T-helper 17 cell (primary cell): ENCODE data around the gene EYA4. TPM values are rescaled to one million over a fixed set of nuclear protein-coding genes. Genes with fewer than 3 reads are reported as not detected.
"Not testable (repeated sequence)": the region's sequence is repeated elsewhere in the genome, so short reads cannot be mapped to it uniquely, and the experiment has no call there.

Experiments
- ATAC-seq: fragments of 150-1000 bp; cut with Tn5 transposase; 2 replicates; pipeline ENCODE4 v1.10.0; 2021; ENCODE audit warnings: mild to moderate bottlenecking, moderate library complexity
- DNase-seq, 3 donors: peaks; one replicate each; pipeline versions ENCODE4 v3.0.0 to v3.0.0-alpha.2; 2020 to 2021
- H3K9me3 ChIP-seq: one replicate; pipeline ENCODE4 v1.7.0; 2013; ENCODE audit warnings: low read length, mild to moderate bottlenecking; ENCODE audit not compliant: control insufficient read depth, poor library complexity, severe bottlenecking
- H3K27ac Mint-ChIP-seq: one replicate; pipeline ENCODE4 v1.8.0; 2022; ENCODE audit warnings: mild to moderate bottlenecking, moderate library complexity, mixed read lengths
- H3K27me3 Mint-ChIP-seq: one replicate; pipeline ENCODE4 v1.8.0; 2022; ENCODE audit warnings: mixed read lengths
- H3K36me3 Mint-ChIP-seq: one replicate; pipeline ENCODE4 v1.8.0; 2022; ENCODE audit warnings: low read depth, mixed read lengths
- H3K4me1 Mint-ChIP-seq: one replicate; pipeline ENCODE4 v1.8.0; 2022; ENCODE audit warnings: mild to moderate bottlenecking, mixed read lengths
- H3K4me3 Mint-ChIP-seq: one replicate; pipeline ENCODE4 v1.8.0; 2022; ENCODE audit warnings: mild to moderate bottlenecking, moderate library complexity, mixed read lengths
- total RNA-seq, 4 donors: library from RNA in 2 of 4; stranded (reverse) in 2 of 4; gene quantifications; one replicate each; pipeline ENCODE4 v1.2.3 and lab custom pipeline; 2022 to 2026

The EYA4 gene
- total RNA-seq, 2 donors from 2014 or later, result not detected

DNA sequence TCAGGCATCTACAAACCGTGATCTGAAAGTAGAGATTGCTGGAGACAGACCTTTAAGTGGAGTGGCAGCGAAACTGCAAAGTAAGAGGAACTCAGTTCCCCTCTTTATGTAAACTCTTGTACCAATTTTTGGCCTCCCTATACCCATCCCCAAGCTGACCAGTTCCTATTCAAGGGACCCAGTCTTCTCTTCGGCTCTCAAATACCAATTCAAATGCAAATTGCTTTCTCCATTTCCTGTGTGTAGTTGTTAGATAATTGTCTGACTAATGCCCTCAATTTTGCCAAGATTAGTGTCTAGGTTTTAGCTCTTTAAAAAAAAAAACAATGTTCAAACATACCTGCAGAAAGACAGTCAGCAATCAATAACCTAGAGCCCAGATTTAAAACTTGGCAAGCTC lies 150.9 kb downstream of the EYA4 start:
- Mint-ChIP-seq H3K4me1 (no peaks in the 10 kb centered on the region), H3K4me3 (no peak overlapping the region), H3K27ac (no peak overlapping the region), H3K36me3 (no peaks in the 10 kb centered on the region), H3K27me3 (peaks cover 22% of the 10 kb centered on the region)
- no peak for ATAC-seq
- H3K9me3 ChIP-seq, result no peaks in the 10 kb centered on the region
- no peak for DNase-seq

DNA sequence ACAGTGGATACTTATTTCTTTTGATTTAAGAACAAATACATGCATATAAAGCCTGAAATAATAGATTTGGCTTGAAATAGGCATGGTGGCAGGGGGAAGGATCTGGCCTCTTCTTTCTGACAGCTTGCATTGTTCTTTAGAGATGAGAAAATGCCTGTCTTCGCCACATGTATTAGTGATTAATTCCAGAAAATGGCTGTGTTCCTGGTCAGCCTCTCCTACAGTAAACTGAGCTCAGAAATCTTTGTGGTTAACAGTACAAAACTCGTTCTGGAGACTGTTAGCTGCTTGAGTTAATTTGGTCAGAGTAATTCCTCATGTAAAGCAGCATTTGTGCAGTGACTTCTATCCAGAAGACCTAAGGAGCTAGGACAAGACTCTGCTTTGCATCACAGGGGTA lies 151.5 kb downstream of the EYA4 start:
- no peaks in the 10 kb centered on the region for H3K36me3 Mint-ChIP-seq
- no peak overlapping the region for H3K27ac Mint-ChIP-seq
- no peaks in the 10 kb centered on the region for H3K9me3 ChIP-seq
- H3K4me1 Mint-ChIP-seq, result no peaks in the 10 kb centered on the region
- no peak for DNase-seq
- H3K27me3 Mint-ChIP-seq, result peaks cover 25% of the 10 kb centered on the region
- no peak for ATAC-seq
- no peak overlapping the region for H3K4me3 Mint-ChIP-seq

DNA sequence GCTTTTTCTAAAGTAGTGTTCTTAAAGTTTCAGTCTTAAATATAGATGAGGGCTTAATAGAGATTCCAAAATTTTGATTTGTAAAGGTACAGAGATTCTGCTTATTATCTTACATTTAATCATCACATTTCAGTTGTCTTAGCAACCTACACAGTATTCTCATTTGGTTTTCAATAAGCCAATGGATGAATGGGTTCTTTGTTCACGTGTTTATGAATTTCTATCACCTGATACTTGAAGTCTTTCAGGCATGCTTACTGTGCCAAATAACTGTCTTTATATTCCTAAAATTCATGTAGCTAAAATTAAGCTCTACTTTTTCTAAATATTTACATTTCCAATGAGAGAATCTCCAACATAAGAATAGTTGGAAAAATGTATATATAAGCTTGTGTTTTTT lies 152.7 kb downstream of the EYA4 start:
- H3K36me3 Mint-ChIP-seq, result no peaks in the 10 kb centered on the region
- no peak overlapping the region for H3K27ac Mint-ChIP-seq
- DNase-seq (no peak), ATAC-seq (no peak)
- no peaks in the 10 kb centered on the region for H3K9me3 ChIP-seq
- H3K27me3 Mint-ChIP-seq, result peaks cover 28% of the 10 kb centered on the region
- H3K4me1 Mint-ChIP-seq, result no peaks in the 10 kb centered on the region
- no peak overlapping the region for H3K4me3 Mint-ChIP-seq

DNA sequence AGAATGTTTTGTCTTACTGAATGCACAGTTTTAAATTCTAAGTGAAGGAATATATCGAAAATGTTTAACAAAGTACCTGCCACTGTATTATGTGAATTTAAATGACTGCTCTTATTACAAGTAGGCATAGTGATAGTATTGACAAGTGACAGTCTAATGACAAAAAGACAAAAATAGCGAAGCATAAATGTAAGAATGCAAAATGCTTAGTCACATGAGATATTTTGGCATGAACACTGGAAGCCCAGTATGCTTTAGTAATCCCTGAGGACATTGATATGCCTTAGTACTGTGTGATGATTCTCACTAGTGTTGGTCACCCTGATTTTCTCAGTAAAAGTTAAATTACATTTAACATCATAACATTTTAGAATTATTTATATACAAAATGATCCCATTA lies 153.5 kb downstream of the EYA4 start:
- ATAC-seq, result no peak
- Mint-ChIP-seq H3K27me3 (peaks cover 26% of the 10 kb centered on the region), H3K27ac (no peak overlapping the region), H3K36me3 (no peaks in the 10 kb centered on the region), H3K4me3 (no peak overlapping the region), H3K4me1 (no peaks in the 10 kb centered on the region)
- H3K9me3 ChIP-seq, result no peaks in the 10 kb centered on the region
- DNase-seq, result no peak

DNA sequence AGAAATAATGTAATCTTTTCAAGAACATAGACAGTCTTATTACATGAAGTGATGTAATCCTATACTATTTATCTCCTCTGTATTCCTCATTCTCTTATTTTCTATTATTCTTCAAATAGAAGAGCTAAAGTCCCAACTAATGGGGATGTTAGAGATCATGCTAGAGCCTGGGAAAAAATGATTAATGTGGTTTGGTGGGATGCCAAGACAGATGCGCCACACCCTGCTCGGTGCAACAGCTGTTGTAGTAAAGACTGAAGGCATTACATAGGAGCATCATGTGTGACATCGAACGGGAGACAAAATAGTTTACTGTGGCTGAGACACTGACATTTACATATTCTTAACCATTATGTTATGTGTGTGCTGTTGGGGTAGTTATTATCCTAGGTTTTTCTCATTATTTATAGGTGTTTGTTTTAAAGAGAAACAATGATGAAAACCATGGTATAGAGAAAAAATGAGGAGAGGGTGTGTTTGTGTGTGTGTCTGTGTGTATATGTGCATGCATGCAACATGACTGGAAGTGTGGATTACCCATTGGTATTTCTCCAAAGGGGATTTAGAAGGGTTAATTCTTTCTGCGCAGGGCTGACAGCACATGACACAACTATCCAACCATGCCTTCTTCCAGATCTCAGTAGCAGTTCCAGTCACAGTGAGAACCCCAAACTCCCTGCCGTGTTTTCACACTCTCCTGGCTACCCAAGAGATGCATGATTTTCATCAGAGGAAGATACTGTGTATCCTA lies 155.3 kb downstream of the EYA4 start:
- no peaks in the 10 kb centered on the region for H3K9me3 ChIP-seq
- Mint-ChIP-seq H3K27ac (no peak overlapping the region), H3K36me3 (no peaks in the 10 kb centered on the region), H3K27me3 (peaks cover 23% of the 10 kb centered on the region), H3K4me3 (no peak overlapping the region), H3K4me1 (no peaks in the 10 kb centered on the region)
- DNase-seq (no peak), ATAC-seq (no peak)

- Mint-ChIP-seq H3K27me3 (peaks cover 23% of the 10 kb centered on the region), H3K4me1 (no peaks in the 10 kb centered on the region), H3K4me3 (no peak overlapping the region), H3K27ac (no peak overlapping the region), H3K36me3 (no peaks in the 10 kb centered on the region)
- DNase-seq (no peak), ATAC-seq (no peak)
- H3K9me3 ChIP-seq, result no peaks in the 10 kb centered on the region
Observed at GRCh38 chr6:133396984-133397348, 155.8 kb downstream of the EYA4 start.

DNA sequence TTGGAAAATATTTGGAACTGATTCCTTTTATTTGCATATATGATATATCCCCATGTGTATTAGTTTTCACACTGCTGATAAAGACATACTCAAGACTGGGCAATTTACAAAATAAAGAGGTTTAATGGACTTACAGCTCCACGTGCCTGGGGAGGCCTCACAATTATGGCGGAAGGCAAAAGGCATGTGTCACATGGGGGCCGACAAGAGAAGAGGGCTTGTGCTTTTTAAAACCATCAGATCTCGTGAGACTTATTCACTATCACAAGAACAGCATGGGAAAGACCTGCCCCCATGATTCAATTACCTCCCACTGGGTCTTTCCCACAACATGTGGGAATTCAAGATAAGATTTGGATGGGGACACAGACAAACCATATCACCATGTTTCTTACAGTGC lies 156.4 kb downstream of the EYA4 start:
- H3K27ac Mint-ChIP-seq, ATAC-seq, H3K9me3 ChIP-seq, DNase-seq, H3K4me3 Mint-ChIP-seq, H3K4me1 Mint-ChIP-seq, H3K36me3 Mint-ChIP-seq: not testable (repeated sequence)
- peaks cover 23% of the 10 kb centered on the region for H3K27me3 Mint-ChIP-seq

GRCh38 chr6:133399426-133399825 lies 158.3 kb downstream of the EYA4 start:
- Mint-ChIP-seq H3K4me1 (no peaks in the 10 kb centered on the region), H3K27me3 (peaks cover 23% of the 10 kb centered on the region), H3K36me3 (no peaks in the 10 kb centered on the region), H3K27ac (no peak overlapping the region), H3K4me3 (no peak overlapping the region)
- no peaks in the 10 kb centered on the region for H3K9me3 ChIP-seq
- ATAC-seq (no peak), DNase-seq (no peak)

DNA sequence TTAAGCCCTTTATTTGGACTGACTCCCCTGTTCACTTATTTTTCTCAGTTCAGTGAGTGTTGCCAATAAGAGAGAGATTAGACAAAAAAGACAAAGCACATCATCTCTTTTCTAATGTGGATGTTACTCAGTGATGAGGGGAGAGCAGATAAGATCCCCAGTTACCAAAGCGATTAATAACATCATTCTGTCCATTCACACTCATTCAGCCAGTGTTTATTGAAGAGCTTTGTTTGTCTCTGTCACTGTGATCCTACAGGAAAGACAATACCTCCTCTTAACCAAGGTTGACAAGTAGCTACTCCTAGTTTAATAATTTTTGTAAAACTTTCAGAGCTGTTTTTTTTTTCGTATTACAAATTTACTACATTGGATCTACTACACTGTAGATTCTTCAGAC lies 163.0 kb downstream of the EYA4 start:
- Mint-ChIP-seq H3K27ac (no peak overlapping the region), H3K4me1 (no peaks in the 10 kb centered on the region)
- ATAC-seq, result no peak

GRCh38 chr6:133404728-133405127 lies 163.6 kb downstream of the EYA4 start:
- no peaks in the 10 kb centered on the region for H3K9me3 ChIP-seq
- no peaks in the 10 kb centered on the region for H3K36me3 Mint-ChIP-seq
- DNase-seq (no peak), ATAC-seq (no peak)
- H3K4me1 Mint-ChIP-seq, result no peaks in the 10 kb centered on the region
- no peaks in the 10 kb centered on the region for H3K27me3 Mint-ChIP-seq
- H3K4me3 Mint-ChIP-seq, result no peak overlapping the region
- H3K27ac Mint-ChIP-seq, result no peak overlapping the region

More for the DNA sequence above, 163.0 kb downstream of the EYA4 start:
- DNase-seq, result no peak
- Mint-ChIP-seq H3K4me3 (no peak overlapping the region), H3K27me3 (no peaks in the 10 kb centered on the region), H3K36me3 (no peaks in the 10 kb centered on the region)
- H3K9me3 ChIP-seq, result no peaks in the 10 kb centered on the region

GRCh38 chr6:133407320-133408100 lies 166.4 kb downstream of the EYA4 start:
- DNase-seq, result no peak
- Mint-ChIP-seq H3K4me1 (no peaks in the 10 kb centered on the region), H3K27ac (no peak overlapping the region), H3K4me3 (no peak overlapping the region), H3K27me3 (no peaks in the 10 kb centered on the region), H3K36me3 (no peaks in the 10 kb centered on the region)
- no peaks in the 10 kb centered on the region for H3K9me3 ChIP-seq
- no peak for ATAC-seq

- no peaks in the 10 kb centered on the region for H3K9me3 ChIP-seq
- no peak overlapping the region for H3K4me3 Mint-ChIP-seq
- H3K4me1 Mint-ChIP-seq, result no peaks in the 10 kb centered on the region
- no peaks in the 10 kb centered on the region for H3K27me3 Mint-ChIP-seq
- no peaks in the 10 kb centered on the region for H3K36me3 Mint-ChIP-seq
- ATAC-seq, result no peak
- H3K27ac Mint-ChIP-seq, result no peak overlapping the region
- DNase-seq, result no peak
Observed at GRCh38 chr6:133408132-133408531, 167.0 kb downstream of the EYA4 start.

DNA sequence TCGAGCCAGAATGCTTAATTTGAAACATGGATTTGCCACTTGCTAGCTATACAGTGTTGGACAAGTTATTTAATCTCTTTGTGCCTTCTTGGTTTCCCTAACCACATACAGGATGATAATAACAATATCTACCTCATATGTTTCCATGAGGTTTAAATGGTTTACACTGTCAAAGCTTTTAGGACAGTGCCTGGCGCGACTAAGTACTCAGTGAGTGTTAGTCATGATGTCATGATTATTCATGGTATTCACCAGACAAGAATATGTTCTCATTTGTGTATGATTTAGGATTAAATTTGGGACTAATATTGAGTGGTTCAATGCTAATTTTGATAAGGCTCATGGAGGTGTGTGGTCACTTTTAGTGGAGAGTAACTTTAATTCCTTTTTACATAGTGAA lies 167.4 kb downstream of the EYA4 start:
- H3K9me3 ChIP-seq, result no peaks in the 10 kb centered on the region
- no peak overlapping the region for H3K4me3 Mint-ChIP-seq
- no peaks in the 10 kb centered on the region for H3K36me3 Mint-ChIP-seq
- ATAC-seq, result no peak
- H3K27ac Mint-ChIP-seq, result no peak overlapping the region
- no peaks in the 10 kb centered on the region for H3K27me3 Mint-ChIP-seq
- H3K4me1 Mint-ChIP-seq, result no peaks in the 10 kb centered on the region
- DNase-seq, result no peak
